CD4-positive, alpha-beta T cell treated with Interferon gamma for 1 hour (primary cell): ENCODE results near the gene TACO1.

Experiments
- DNase-seq: peaks from one replicate; pipeline ENCODE4 v3.0.0-alpha.2; 2020

Gene TACO1

GRCh38 chr17:63641692-63642448 is 41.2 kb downstream of the TACO1 start:
- DNase-seq, result peak; percentile 52

GRCh38 chr17:63644846-63645245 is 44.2 kb downstream of the TACO1 start:
- DNase-seq, result no peak

GRCh38 chr17:63645775-63646487 is 45.2 kb downstream of the TACO1 start:
- no peak for DNase-seq

- DNase-seq, result no peak
Observed at GRCh38 chr17:63646488-63646806, 45.8 kb downstream of the TACO1 start.

- DNase-seq, result no peak
Observed at GRCh38 chr17:63647065-63647725, 46.5 kb downstream of the TACO1 start.

GRCh38 chr17:63647936-63648335 is 47.2 kb downstream of the TACO1 start:
- no peak for DNase-seq

- no peak for DNase-seq
Observed at GRCh38 chr17:63649813-63650212, 49.1 kb downstream of the TACO1 start.

- no peak for DNase-seq
Observed at GRCh38 chr17:63652106-63652505, 51.4 kb downstream of the TACO1 start.

- no peak for DNase-seq
Observed at GRCh38 chr17:63653050-63653449, 52.4 kb downstream of the TACO1 start.

- no peak for DNase-seq
Observed at GRCh38 chr17:63657786-63658185, 57.1 kb downstream of the TACO1 start.
